HL-60/S4 treated with retinoic acid at 250 ng/mL for 4 days and 3 days (cell line): ENCODE data around the gene TAS2R4.
"Not testable (repeated sequence)": the region's sequence is repeated elsewhere in the genome, so short reads cannot be mapped to it uniquely, and the experiment has no call there.

ENCODE experiments used
- in situ Hi-C: fragments of 300-500 bp; cut with MboI; formaldehyde crosslinking; loops from 2 replicates; pipeline ENCODE4 v1.7.0; 2022; ENCODE audit warnings: low sequenced_read_pairs

TAS2R4 gene

GRCh38 chr7:141820067-141820466 lies 43.6 kb downstream of the TAS2R4 start:
- in situ Hi-C loops, result no loop called here

DNA sequence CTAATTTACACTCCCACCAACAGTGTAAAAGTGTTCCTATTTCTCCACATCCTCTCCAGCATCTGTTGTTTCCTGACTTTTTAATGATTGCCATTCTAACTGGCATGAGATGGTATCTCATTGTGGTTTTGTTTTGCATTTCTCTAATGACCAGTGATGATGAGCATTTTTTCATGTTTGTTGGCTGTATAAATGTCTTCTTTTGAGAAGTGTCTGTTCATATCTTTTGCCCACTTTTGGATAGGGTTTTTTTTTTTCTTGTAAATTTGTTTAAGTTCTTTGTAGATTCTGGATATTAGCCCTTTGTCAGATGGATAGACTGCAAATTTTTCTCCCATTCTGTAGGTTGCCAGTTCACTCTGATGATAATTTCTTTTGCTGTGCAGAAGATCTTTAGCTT lies 46.0 kb downstream of the TAS2R4 start:
- in situ Hi-C loops, result not testable (repeated sequence)
